Measurements from ENCODE around the gene LCN1. TPM values are rescaled to one million over a fixed set of nuclear protein-coding genes. Genes with fewer than 3 reads are reported as not detected.

The LCN1 gene
- total and polyA plus RNA-seq, 2 of the 8 experiments (the other 6 are each of a cell fraction or from before 2014, with no cell fraction given) = not detected

GRCh38 chr9:135522931-135523330, 1.7 kb downstream of the LCN1 start (continued):
- TF ChIP-seq POU5F1 (IDR thresholded peaks at IDR 0.05; ENCODE audit: low read depth, low read length) (no peak), KDM1A (IDR thresholded peaks at IDR 0.05; ENCODE audit: borderline replicate concordance, low read length) (no peak), CHD2 (IDR thresholded peaks at IDR 0.05; ENCODE audit: low read length) (no peak), HDAC2 (IDR thresholded peaks at IDR 0.05; ENCODE audit: borderline replicate concordance in 1 of 2, low read depth in 2 of 2, low read length in 2 of 2) (no peak), EZH2 (IDR thresholded peaks at IDR 0.05; ENCODE audit: low read depth, low read length, severe bottlenecking) (no peak), BRCA1 (IDR thresholded peaks at IDR 0.05; ENCODE audit: low read depth, low read length) (no peak), GABPA (IDR thresholded peaks at IDR 0.05; ENCODE audit: borderline replicate concordance, insufficient read depth, low read length) (0 out of 2 replicates have a peak, but pooled peaks have one; percentile 18)
- TF ChIP-seq, protein P1, sequence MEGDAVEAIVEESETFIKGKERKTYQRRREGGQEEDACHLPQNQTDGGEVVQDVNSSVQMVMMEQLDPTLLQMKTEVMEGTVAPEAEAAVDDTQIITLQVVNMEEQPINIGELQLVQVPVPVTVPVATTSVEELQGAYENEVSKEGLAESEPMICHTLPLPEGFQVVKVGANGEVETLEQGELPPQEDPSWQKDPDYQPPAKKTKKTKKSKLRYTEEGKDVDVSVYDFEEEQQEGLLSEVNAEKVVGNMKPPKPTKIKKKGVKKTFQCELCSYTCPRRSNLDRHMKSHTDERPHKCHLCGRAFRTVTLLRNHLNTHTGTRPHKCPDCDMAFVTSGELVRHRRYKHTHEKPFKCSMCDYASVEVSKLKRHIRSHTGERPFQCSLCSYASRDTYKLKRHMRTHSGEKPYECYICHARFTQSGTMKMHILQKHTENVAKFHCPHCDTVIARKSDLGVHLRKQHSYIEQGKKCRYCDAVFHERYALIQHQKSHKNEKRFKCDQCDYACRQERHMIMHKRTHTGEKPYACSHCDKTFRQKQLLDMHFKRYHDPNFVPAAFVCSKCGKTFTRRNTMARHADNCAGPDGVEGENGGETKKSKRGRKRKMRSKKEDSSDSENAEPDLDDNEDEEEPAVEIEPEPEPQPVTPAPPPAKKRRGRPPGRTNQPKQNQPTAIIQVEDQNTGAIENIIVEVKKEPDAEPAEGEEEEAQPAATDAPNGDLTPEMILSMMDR (IDR thresholded peaks at IDR 0.05; ENCODE audit: control extremely low read depth in 1 of 3, insufficient read depth in 1 of 3, low read depth in 1 of 3, low read length in 3 of 3) = peak in 1 of 3 experiments; percentile 17; a peak in 1 of 4 replicates
- TF ChIP-seq, protein P2, sequence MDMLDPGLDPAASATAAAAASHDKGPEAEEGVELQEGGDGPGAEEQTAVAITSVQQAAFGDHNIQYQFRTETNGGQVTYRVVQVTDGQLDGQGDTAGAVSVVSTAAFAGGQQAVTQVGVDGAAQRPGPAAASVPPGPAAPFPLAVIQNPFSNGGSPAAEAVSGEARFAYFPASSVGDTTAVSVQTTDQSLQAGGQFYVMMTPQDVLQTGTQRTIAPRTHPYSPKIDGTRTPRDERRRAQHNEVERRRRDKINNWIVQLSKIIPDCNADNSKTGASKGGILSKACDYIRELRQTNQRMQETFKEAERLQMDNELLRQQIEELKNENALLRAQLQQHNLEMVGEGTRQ (IDR thresholded peaks at IDR 0.05; ENCODE audit: low read length) = no peak

All from H1 (cell line).